Endothelial cell of umbilical vein (primary cell): Measurements from ENCODE around the gene ZNF83. TPM values are rescaled to one million over a fixed set of nuclear protein-coding genes. Genes with fewer than 3 reads are reported as not detected.

Source experiments
- BruUV-seq: library from RNA; stranded (reverse); fragments of 400-500 nt; replicated peaks from 2 replicates; lab custom pipeline; 2021; lab: Mats Ljungman, UMichigan
- CTCF ChIA-PET: fragments of 300-600, 350-600 bp; sonication (Branson Sonifier 250); formaldehyde crosslinking; loops from one replicate; lab custom pipeline; 2021; ENCODE audit warnings: antibody characterized with exemption, inconsistent platforms; lab: Charles Lee
- POLR2A ChIA-PET: fragments of 300-600, 350-600 bp; sonication (Branson Sonifier 250); formaldehyde crosslinking; loops from one replicate; lab custom pipeline; 2021; ENCODE audit warnings: antibody characterized with exemption, inconsistent platforms; lab: Charles Lee
- DNase-seq: peaks from one replicate; pipeline ENCODE4 v3.0.0-alpha.2; 2011; ENCODE audit warnings: low read depth, low spot score
- FAIRE-seq: peaks from 2 replicates; lab custom pipeline; 2011; peaks lifted over from hg19 to GRCh38; lab: Jason Lieb, UNC
- H2AFZ ChIP-seq: 2 replicates; pipeline ENCODE4 v1.6.0; 2012; ENCODE audit warnings: low read depth, low read length, control low read depth, inconsistent platforms
- H3K27ac ChIP-seq: 2 replicates; pipeline ENCODE4 v1.5.1; 2011; ENCODE audit warnings: low read depth, mild to moderate bottlenecking, control low read depth, low read length, moderate library complexity; ENCODE audit not compliant: insufficient read depth
- H3K27me3 ChIP-seq, 2 experiments: 2 replicates each; pipeline versions ENCODE4 v1.6.0 to v1.6.1; 2011; ENCODE audit warnings: low read length in 2 of 2, mixed read lengths in 1 of 2; ENCODE audit not compliant: control insufficient read depth in 2 of 2, insufficient read depth in 2 of 2
- H3K36me3 ChIP-seq, 2 experiments: 2 replicates in 1 of 2; 3 replicates in 1 of 2; pipeline ENCODE4 v1.5.1; 2011; ENCODE audit warnings: low read length in 2 of 2, mild to moderate bottlenecking in 1 of 2, moderate library complexity in 1 of 2; ENCODE audit not compliant: control insufficient read depth in 2 of 2, insufficient read depth in 2 of 2; ENCODE audit errors: extremely low read depth in 1 of 2
- H3K4me1 ChIP-seq: 3 replicates; pipeline ENCODE4 v1.5.1; 2011; ENCODE audit warnings: mild to moderate bottlenecking, low read length; ENCODE audit not compliant: control insufficient read depth, insufficient read depth; ENCODE audit errors: extremely low read depth
- H3K4me2 ChIP-seq: 2 replicates; pipeline ENCODE4 v1.6.1; 2011; ENCODE audit warnings: low read length, control low read depth, mixed read lengths; ENCODE audit not compliant: insufficient read depth
- H3K4me3 ChIP-seq, 3 experiments: fragments of 200-600 bp in 1 of 3; sonication (generic), shearing (Covaris generic) in 1 of 3; replicated peaks in 1 of 3; 2 replicates each; pipeline ENCODE4 v1.5.1; 2011 to 2016; ENCODE audit warnings: control low read depth in 3 of 3, low read length in 3 of 3, mild to moderate bottlenecking in 2 of 3, inconsistent platforms in 1 of 3, low read depth in 1 of 3, moderate library complexity in 1 of 3; ENCODE audit not compliant: insufficient read depth in 1 of 3
- H3K79me2 ChIP-seq: 2 replicates; pipeline ENCODE4 v1.6.0; 2012; ENCODE audit warnings: low read length, inconsistent platforms; ENCODE audit not compliant: control insufficient read depth, insufficient read depth
- H3K9ac ChIP-seq: replicated peaks from 2 replicates; pipeline ENCODE3; 2011; ENCODE audit warnings: low read length, control low read depth; ENCODE audit not compliant: insufficient read depth; ENCODE audit errors: extremely low read depth
- H3K9me1 ChIP-seq: replicated peaks from 3 replicates; pipeline ENCODE4 v1.6.0; 2011; ENCODE audit warnings: mild to moderate bottlenecking, low read length; ENCODE audit not compliant: control insufficient read depth, insufficient read depth; ENCODE audit errors: extremely low read depth
- H3K9me3 ChIP-seq: replicated peaks from 2 replicates; pipeline ENCODE4 v1.5.1; 2012; ENCODE audit warnings: low read length, inconsistent platforms; ENCODE audit not compliant: control insufficient read depth, insufficient read depth
- H4K20me1 ChIP-seq: replicated peaks from 2 replicates; pipeline ENCODE3; 2011; ENCODE audit warnings: mild to moderate bottlenecking, low read length; ENCODE audit not compliant: control insufficient read depth, insufficient read depth; ENCODE audit errors: extremely low read depth
- EZH2 ChIP-seq: IDR thresholded peaks from 2 replicates; pipeline ENCODE4 v1.6.1; 2012; ENCODE audit warnings: borderline replicate concordance, low read depth, mild to moderate bottlenecking, moderate library complexity, low read length, inconsistent platforms; ENCODE audit not compliant: severe bottlenecking
- FOS ChIP-seq: IDR thresholded peaks from 2 replicates; pipeline ENCODE4 v1.6.1; 2011; ENCODE audit warnings: mild to moderate bottlenecking, low read length, moderate library complexity, borderline replicate concordance; ENCODE audit not compliant: insufficient read depth
- GATA2 ChIP-seq: IDR thresholded peaks from 2 replicates; pipeline ENCODE4 v1.7.0; 2011; ENCODE audit warnings: low read depth, mild to moderate bottlenecking, moderate library complexity, mixed read lengths, low read length; ENCODE audit not compliant: insufficient read length, insufficient read depth
- MAX ChIP-seq: IDR thresholded peaks from 2 replicates; pipeline ENCODE4 v1.6.1; 2011; ENCODE audit not compliant: insufficient read depth, insufficient read length
- MYC ChIP-seq: IDR thresholded peaks from one replicate; pipeline ENCODE4 v1.6.1; 2011; ENCODE audit warnings: mild to moderate bottlenecking, low read depth, low read length
- POLR2AphosphoS5 ChIP-seq: IDR thresholded peaks from 2 replicates; pipeline ENCODE4 v1.6.1; 2012; ENCODE audit warnings: low read depth, mild to moderate bottlenecking, control low read depth, low read length, moderate library complexity; ENCODE audit not compliant: insufficient read depth
- dilution Hi-C: fragments of 300-500 bp; cut with MboI; formaldehyde crosslinking; loops from one replicate; pipeline ENCODE4 v1.15.0; 2019; ENCODE audit warnings: low sequenced_read_pairs; ENCODE audit not compliant: extremely low pct_ligation_motif_present
- intact Hi-C: fragments of 100-400 bp; cut with micrococcal nuclease; formaldehyde crosslinking; loops from one replicate; pipeline ENCODE4 v1.10.0; 2022
- polyA plus RNA-seq, 4 experiments: library from polyadenylated mRNA; depleted of rRNA in 3 of 4; stranded (reverse) in 3 of 4; unstranded in 1 of 4; fragments of >200 nt; gene quantifications; 2 replicates each; pipeline versions ENCODE4 v1.2.1 to v1.2.3, GENCODE V29; 2011 to 2012; ENCODE audit warnings: missing spikeins in 1 of 4
- total RNA-seq: library from RNA; stranded (reverse); gene quantifications from 2 replicates; pipeline ENCODE4 v1.2.3, GENCODE V29; 2021
- TF ChIP-seq, protein P1 (sequence below), 2 donors: IDR thresholded peaks; 1 replicate in 1 of 2; 2 replicates in 1 of 2; pipeline ENCODE4 v1.5.1; 2011; ENCODE audit warnings: low read length in 2 of 2, mild to moderate bottlenecking in 2 of 2, moderate library complexity in 2 of 2, control low read depth in 1 of 2, inconsistent platforms in 1 of 2, low read depth in 1 of 2; ENCODE audit not compliant: insufficient read depth in 1 of 2; ENCODE audit errors: extremely low read depth in 1 of 2

The ZNF83 gene
- total and polyA plus RNA-seq, 2 donors (not counting 3 experiments of a cell fraction or from before 2014, with no cell fraction given), result 32.3 to 41.4 TPM

GRCh38 chr19:52584736-52585440 lies 53.3 kb downstream of the ZNF83 start:
- FAIRE-seq, result no peak
- intact Hi-C loops (no loop called here), dilution Hi-C loops (no loop called here)
- Histone ChIP-seq H2AFZ (no peak overlapping the region), H3K4me3 (no peak overlapping the region), H3K9me3 (no peaks in the 10 kb centered on the region), H3K27ac (no peak overlapping the region), H3K4me2 (no peak overlapping the region), H4K20me1 (no peaks in the 10 kb centered on the region), H3K36me3 (peaks cover 10 to 13% of the 10 kb centered on the region in 2 experiments), H3K27me3 (no peaks in the 10 kb centered on the region), H3K9me1 (no peaks in the 10 kb centered on the region), H3K9ac (no peak overlapping the region), H3K79me2 (no peaks in the 10 kb centered on the region), H3K4me1 (no peaks in the 10 kb centered on the region)
- no TSS peak for BruUV-seq
- no peak for DNase-seq
- CTCF ChIA-PET, result no interaction called here
- POLR2A ChIA-PET, result no interaction called here
- TF ChIP-seq, protein P1, sequence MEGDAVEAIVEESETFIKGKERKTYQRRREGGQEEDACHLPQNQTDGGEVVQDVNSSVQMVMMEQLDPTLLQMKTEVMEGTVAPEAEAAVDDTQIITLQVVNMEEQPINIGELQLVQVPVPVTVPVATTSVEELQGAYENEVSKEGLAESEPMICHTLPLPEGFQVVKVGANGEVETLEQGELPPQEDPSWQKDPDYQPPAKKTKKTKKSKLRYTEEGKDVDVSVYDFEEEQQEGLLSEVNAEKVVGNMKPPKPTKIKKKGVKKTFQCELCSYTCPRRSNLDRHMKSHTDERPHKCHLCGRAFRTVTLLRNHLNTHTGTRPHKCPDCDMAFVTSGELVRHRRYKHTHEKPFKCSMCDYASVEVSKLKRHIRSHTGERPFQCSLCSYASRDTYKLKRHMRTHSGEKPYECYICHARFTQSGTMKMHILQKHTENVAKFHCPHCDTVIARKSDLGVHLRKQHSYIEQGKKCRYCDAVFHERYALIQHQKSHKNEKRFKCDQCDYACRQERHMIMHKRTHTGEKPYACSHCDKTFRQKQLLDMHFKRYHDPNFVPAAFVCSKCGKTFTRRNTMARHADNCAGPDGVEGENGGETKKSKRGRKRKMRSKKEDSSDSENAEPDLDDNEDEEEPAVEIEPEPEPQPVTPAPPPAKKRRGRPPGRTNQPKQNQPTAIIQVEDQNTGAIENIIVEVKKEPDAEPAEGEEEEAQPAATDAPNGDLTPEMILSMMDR (IDR thresholded peaks at IDR 0.05; ENCODE audit: extremely low read depth in 1 of 2, insufficient read depth in 1 of 2, low read depth in 1 of 2, low read length in 2 of 2), result no peak
- TF ChIP-seq MYC (no peak), POLR2AphosphoS5 (no peak), GATA2 (no peak), FOS (no peak), EZH2 (no peak), MAX (no peak)
